ENCODE results near the gene NUCB1.
A peak's percentile ranks its signal among the peaks of the same experiment; 100 is the strongest.

NUCB1 gene

GRCh38 chr19:48962029-48962848, 62.1 kb downstream of the NUCB1 start:
- peak; percentile 45 for DNase-seq (ENCODE audit: low read depth, low spot score)

- DNase-seq (ENCODE audit: low read depth, low spot score), result no peak
Measured at GRCh38 chr19:48962849-48963165, 62.7 kb downstream of the NUCB1 start.

- DNase-seq (ENCODE audit: low read depth, low spot score), result peak; percentile 86
Measured at GRCh38 chr19:48963371-48964204, 63.5 kb downstream of the NUCB1 start.

- DNase-seq (ENCODE audit: low read depth, low spot score), result peak; percentile 37
Measured at GRCh38 chr19:48964205-48965039, 64.3 kb downstream of the NUCB1 start.

GRCh38 chr19:48965040-48965805, 65.1 kb downstream of the NUCB1 start, which contains the start of gene FTL:
FTL (plus strand) TSS chr19:48965309; CDS start chr19:48965508, 199 bp downstream.
- DNase-seq (ENCODE audit: low read depth, low spot score), result peak; percentile 97

- peak; percentile 92 for DNase-seq (ENCODE audit: low read depth, low spot score)
Measured at GRCh38 chr19:48965806-48966540, 65.9 kb downstream of the NUCB1 start.

GRCh38 chr19:48966541-48967345, 66.6 kb downstream of the NUCB1 start:
- peak; percentile 26 for DNase-seq (ENCODE audit: low read depth, low spot score)

- DNase-seq (ENCODE audit: low read depth, low spot score), result peak; percentile 60
Measured at GRCh38 chr19:48967346-48968178, 67.5 kb downstream of the NUCB1 start.

GRCh38 chr19:48968179-48968661, 68.1 kb downstream of the NUCB1 start:
- DNase-seq (ENCODE audit: low read depth, low spot score), result no peak

- DNase-seq (ENCODE audit: low read depth, low spot score), result peak; percentile 37
Measured at GRCh38 chr19:48968813-48969218, 68.7 kb downstream of the NUCB1 start.

GRCh38 chr19:48969276-48970138, 69.4 kb downstream of the NUCB1 start:
- DNase-seq (ENCODE audit: low read depth, low spot score), result peak; percentile 67

- DNase-seq (ENCODE audit: low read depth, low spot score), result no peak
Measured at GRCh38 chr19:48970139-48970766, 70.1 kb downstream of the NUCB1 start.

- peak; percentile 92 for DNase-seq (ENCODE audit: low read depth, low spot score)
Measured at GRCh38 chr19:48970923-48971395, 70.8 kb downstream of the NUCB1 start.

Measured in ELF-1 (cell line).